ENCODE measurements around the gene ACO2.
"Not testable (repeated sequence)": the region's sequence is repeated elsewhere in the genome, so short reads cannot be mapped to it uniquely, and the experiment has no call there.

ACO2 gene

GRCh38 chr22:41543854-41544670 is 75.1 kb downstream of the ACO2 start, which contains the start of gene POLR3H:
TSS of gene POLR3H (minus strand) at chr22:41544470. CDS start at chr22:41544101, 369 bp downstream.
- DNase-seq = peak; percentile 94 to 97 (median 95)

- no peak for DNase-seq
These were observed 76.0 kb downstream of the ACO2 start for GRCh38 chr22:41544671-41545476.

- DNase-seq = no peak
These were observed 79.9 kb downstream of the ACO2 start for GRCh38 chr22:41548830-41549211.

GRCh38 chr22:41550952-41551491 is 82.1 kb downstream of the ACO2 start:
- DNase-seq = no peak

GRCh38 chr22:41551877-41552582 is 83.1 kb downstream of the ACO2 start:
- DNase-seq = peak in 1 of 3 experiments; percentile 3

GRCh38 chr22:41555325-41555982 is 86.5 kb downstream of the ACO2 start:
- no peak for DNase-seq

- no peak for DNase-seq
These were observed 87.6 kb downstream of the ACO2 start for GRCh38 chr22:41556561-41556960.

GRCh38 chr22:41557401-41558240 is 88.7 kb downstream of the ACO2 start:
- DNase-seq = peak; percentile 12 to 59 (median 20)

GRCh38 chr22:41558241-41558630 is 89.3 kb downstream of the ACO2 start:
- DNase-seq = not testable (repeated sequence)

GRCh38 chr22:41560095-41560471 is 91.2 kb downstream of the ACO2 start:
- no peak for DNase-seq

- DNase-seq = no peak
These were observed 92.4 kb downstream of the ACO2 start for GRCh38 chr22:41561335-41561734.

GRCh38 chr22:41561788-41562187 is 92.9 kb downstream of the ACO2 start:
- DNase-seq = peak in 1 of 3 experiments; percentile 20

GRCh38 chr22:41562461-41562860 is 93.5 kb downstream of the ACO2 start:
- DNase-seq = no peak

GRCh38 chr22:41563051-41563711 is 94.3 kb downstream of the ACO2 start:
- no peak for DNase-seq

GRCh38 chr22:41564563-41564962 is 95.6 kb downstream of the ACO2 start:
- no peak for DNase-seq

GRCh38 chr22:41565403-41566054 is 96.6 kb downstream of the ACO2 start:
- no peak for DNase-seq

- no peak for DNase-seq
These were observed 98.5 kb downstream of the ACO2 start for GRCh38 chr22:41567512-41567768.

GRCh38 chr22:41568811-41569210 is 99.9 kb downstream of the ACO2 start:
- DNase-seq = peak in 2 of 3 experiments; percentile 21 to 46

GRCh38 chr22:41570221-41570620 is 101.3 kb downstream of the ACO2 start:
- DNase-seq = no peak

GRCh38 chr22:41571786-41572185 is 102.9 kb downstream of the ACO2 start:
- no peak for DNase-seq

- not testable (repeated sequence) for DNase-seq
These were observed 103.4 kb downstream of the ACO2 start for GRCh38 chr22:41572305-41572704.
